WTC11 (cell line): ENCODE data around the gene TIMM50. TPM values are rescaled to one million over a fixed set of nuclear protein-coding genes. Genes with fewer than 3 reads are reported as not detected.

Experiments used
- ATAC-seq: fragments of 200-7000 bp; cut with Tn5 transposase; 2 replicates; pipeline ENCODE4 v1.10.0; 2021; ENCODE audit warnings: mild to moderate bottlenecking, moderate library complexity
- CTCF ChIA-PET: fragments of 300-600 bp; sonication (Branson Sonifier 250); formaldehyde crosslinking; loops from one replicate; lab custom pipeline; 2021; ENCODE audit warnings: antibody characterized with exemption; lab: Charles Lee
- POLR2A ChIA-PET: fragments of 350-600 bp; sonication (Branson Sonifier 250); formaldehyde crosslinking; loops from one replicate; lab custom pipeline; 2021; ENCODE audit warnings: antibody characterized with exemption; lab: Charles Lee
- DNase-seq: peaks from one replicate; pipeline ENCODE4 v3.0.0; 2021; ENCODE audit warnings: low spot score
- H3K27ac Mint-ChIP-seq: 2 replicates; pipeline ENCODE4 v1.8.0; 2021; ENCODE audit warnings: mixed read lengths
- H3K27me3 Mint-ChIP-seq: 2 replicates; pipeline ENCODE4 v1.8.0; 2021; ENCODE audit warnings: low read depth, mild to moderate bottlenecking, moderate library complexity, mixed read lengths
- H3K36me3 Mint-ChIP-seq: 2 replicates; pipeline ENCODE4 v1.8.0; 2021; ENCODE audit warnings: mixed read lengths
- H3K4me1 Mint-ChIP-seq: 2 replicates; pipeline ENCODE4 v1.8.0; 2022; ENCODE audit warnings: mixed read lengths
- H3K4me3 Mint-ChIP-seq: 2 replicates; pipeline ENCODE4 v1.8.0; 2021; ENCODE audit warnings: mild to moderate bottlenecking, moderate library complexity, mixed read lengths
- H3K9me3 Mint-ChIP-seq: 2 replicates; pipeline ENCODE4 v1.8.0; 2021; ENCODE audit warnings: mixed read lengths
- E2F4 ChIP-seq: sonication (generic); formaldehyde crosslinking; IDR thresholded peaks from 2 replicates; pipeline ENCODE4 v1.8.1; 2022; ENCODE audit warnings: low read depth, mild to moderate bottlenecking, moderate library complexity, missing genetic modification reagents, borderline replicate concordance
- ETV6 ChIP-seq: sonication (generic); formaldehyde crosslinking; IDR thresholded peaks from 2 replicates; pipeline ENCODE4 v1.8.1; 2022; ENCODE audit warnings: mild to moderate bottlenecking, missing genetic modification reagents
- HMGXB4 ChIP-seq: sonication (generic); formaldehyde crosslinking; IDR thresholded peaks from 2 replicates; pipeline ENCODE4 v1.8.1; 2023; ENCODE audit warnings: mild to moderate bottlenecking, moderate library complexity, missing genetic modification reagents
- KAT7 ChIP-seq: sonication (generic); formaldehyde crosslinking; IDR thresholded peaks from 2 replicates; pipeline ENCODE4 v1.8.1; 2023; ENCODE audit warnings: missing genetic modification reagents, mild to moderate bottlenecking, borderline replicate concordance
- NR3C1 ChIP-seq: sonication (generic); formaldehyde crosslinking; conservative IDR thresholded peaks from 2 replicates; pipeline ENCODE4 v1.8.1; 2023; ENCODE audit warnings: low read depth, mild to moderate bottlenecking, missing genetic modification reagents
- PRRX2 ChIP-seq: fragments of 250-450 bp; sonication (Bioruptor Pico); IDR thresholded peaks from 2 replicates; pipeline ENCODE4 v1.8.0; 2021; ENCODE audit warnings: mild to moderate bottlenecking
- RORB ChIP-seq: fragments of 250-450 bp; sonication (Bioruptor Pico); IDR thresholded peaks from 2 replicates; pipeline ENCODE4 v1.9.0; 2021; ENCODE audit warnings: mild to moderate bottlenecking
- SMAD4 ChIP-seq: sonication (generic); formaldehyde crosslinking; IDR thresholded peaks from 2 replicates; pipeline ENCODE4 v1.8.0; 2022; ENCODE audit warnings: mild to moderate bottlenecking, missing genetic modification reagents
- ZBTB43 ChIP-seq: sonication (generic); formaldehyde crosslinking; IDR thresholded peaks from 2 replicates; pipeline ENCODE4 v1.8.1; 2023; ENCODE audit warnings: mild to moderate bottlenecking, missing genetic modification reagents
- ZNF121 ChIP-seq: sonication (generic); formaldehyde crosslinking; IDR thresholded peaks from 2 replicates; pipeline ENCODE4 v1.8.0; 2023; ENCODE audit warnings: missing genetic modification reagents
- ZNF423 ChIP-seq: fragments of 250-450 bp; sonication (Bioruptor Pico); IDR thresholded peaks from 2 replicates; pipeline ENCODE4 v2.1.2; 2022; ENCODE audit warnings: mild to moderate bottlenecking, moderate library complexity
- total RNA-seq: library from RNA; stranded (reverse); gene quantifications from 3 replicates; pipeline ENCODE4 v1.2.3, GENCODE V29; 2021
- TF ChIP-seq, protein P1 (sequence below): sonication (generic); formaldehyde crosslinking; IDR thresholded peaks from 2 replicates; pipeline ENCODE4 v1.8.0; 2022; ENCODE audit warnings: mild to moderate bottlenecking, missing genetic modification reagents
- TF ChIP-seq, protein P2 (sequence below): fragments of 200-600 bp; IDR thresholded peaks from 2 replicates; pipeline ENCODE4 v1.8.0; 2022; ENCODE audit warnings: antibody characterized with exemption
- TF ChIP-seq, protein P3 (sequence below): sonication (generic); formaldehyde crosslinking; IDR thresholded peaks from 2 replicates; pipeline ENCODE4 v1.8.0; 2022; ENCODE audit warnings: mild to moderate bottlenecking, missing genetic modification reagents
- TF ChIP-seq, protein P4 (sequence below): fragments of 250-450 bp; sonication (Bioruptor Pico); IDR thresholded peaks from 2 replicates; pipeline ENCODE4 v2.1.2; 2022; ENCODE audit warnings: mild to moderate bottlenecking, moderate library complexity
- TF ChIP-seq, protein P5 (sequence below): sonication (generic); formaldehyde crosslinking; IDR thresholded peaks from 2 replicates; pipeline ENCODE4 v1.8.0; 2022; ENCODE audit warnings: missing genetic modification reagents
- TF ChIP-seq, protein P6 (sequence below): fragments of 250-450 bp; sonication (Bioruptor Pico); IDR thresholded peaks from 2 replicates; pipeline ENCODE4 v1.9.0; 2021; ENCODE audit warnings: mild to moderate bottlenecking

TIMM50 gene
- total RNA-seq, 1 experiment from 2014 or later = 154 TPM

GRCh38 chr19:39502640-39503417 lies 22.2 kb downstream of the TIMM50 start:
- H3K36me3 Mint-ChIP-seq = peaks cover 13% of the 10 kb centered on the region
- H3K27ac Mint-ChIP-seq = no peak overlapping the region
- peaks cover 95% of the 10 kb centered on the region for H3K27me3 Mint-ChIP-seq
- ChIA-PET POLR2A (interaction anchor here (1.0 kb wide), 1 partner anchor 29 kb away, joined by 3 read pairs; no protein-coding TSS in a partner anchor), CTCF (interaction anchor here (0.5 to 1.8 kb wide), 20 partner anchors 9 to 169 kb away, joined by 3 to 19 read pairs (median 5); partner anchors contain the start of genes EID2, EID2B, RPS16 and SELENOV)
- H3K9me3 Mint-ChIP-seq = no peaks in the 10 kb centered on the region
- peak; percentile 80 for DNase-seq
- ATAC-seq = peak; percentile 8
- H3K4me1 Mint-ChIP-seq = peaks cover 17% of the 10 kb centered on the region
- no peak overlapping the region for H3K4me3 Mint-ChIP-seq
- TF ChIP-seq NR3C1 = peak; percentile 96
- TF ChIP-seq RORB = no peak
- peak; percentile 95 for TF ChIP-seq ZNF121 (CRISPR knock-in tag)
- TF ChIP-seq, protein P1, sequence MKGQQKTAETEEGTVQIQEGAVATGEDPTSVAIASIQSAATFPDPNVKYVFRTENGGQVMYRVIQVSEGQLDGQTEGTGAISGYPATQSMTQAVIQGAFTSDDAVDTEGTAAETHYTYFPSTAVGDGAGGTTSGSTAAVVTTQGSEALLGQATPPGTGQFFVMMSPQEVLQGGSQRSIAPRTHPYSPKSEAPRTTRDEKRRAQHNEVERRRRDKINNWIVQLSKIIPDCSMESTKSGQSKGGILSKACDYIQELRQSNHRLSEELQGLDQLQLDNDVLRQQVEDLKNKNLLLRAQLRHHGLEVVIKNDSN (CRISPR knock-in tag) = peak; percentile 77
- TF ChIP-seq ZNF423 (CRISPR knock-in tag) = no peak
- TF ChIP-seq, protein P2, sequence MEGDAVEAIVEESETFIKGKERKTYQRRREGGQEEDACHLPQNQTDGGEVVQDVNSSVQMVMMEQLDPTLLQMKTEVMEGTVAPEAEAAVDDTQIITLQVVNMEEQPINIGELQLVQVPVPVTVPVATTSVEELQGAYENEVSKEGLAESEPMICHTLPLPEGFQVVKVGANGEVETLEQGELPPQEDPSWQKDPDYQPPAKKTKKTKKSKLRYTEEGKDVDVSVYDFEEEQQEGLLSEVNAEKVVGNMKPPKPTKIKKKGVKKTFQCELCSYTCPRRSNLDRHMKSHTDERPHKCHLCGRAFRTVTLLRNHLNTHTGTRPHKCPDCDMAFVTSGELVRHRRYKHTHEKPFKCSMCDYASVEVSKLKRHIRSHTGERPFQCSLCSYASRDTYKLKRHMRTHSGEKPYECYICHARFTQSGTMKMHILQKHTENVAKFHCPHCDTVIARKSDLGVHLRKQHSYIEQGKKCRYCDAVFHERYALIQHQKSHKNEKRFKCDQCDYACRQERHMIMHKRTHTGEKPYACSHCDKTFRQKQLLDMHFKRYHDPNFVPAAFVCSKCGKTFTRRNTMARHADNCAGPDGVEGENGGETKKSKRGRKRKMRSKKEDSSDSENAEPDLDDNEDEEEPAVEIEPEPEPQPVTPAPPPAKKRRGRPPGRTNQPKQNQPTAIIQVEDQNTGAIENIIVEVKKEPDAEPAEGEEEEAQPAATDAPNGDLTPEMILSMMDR = peak; percentile 100
- TF ChIP-seq, protein P3, sequence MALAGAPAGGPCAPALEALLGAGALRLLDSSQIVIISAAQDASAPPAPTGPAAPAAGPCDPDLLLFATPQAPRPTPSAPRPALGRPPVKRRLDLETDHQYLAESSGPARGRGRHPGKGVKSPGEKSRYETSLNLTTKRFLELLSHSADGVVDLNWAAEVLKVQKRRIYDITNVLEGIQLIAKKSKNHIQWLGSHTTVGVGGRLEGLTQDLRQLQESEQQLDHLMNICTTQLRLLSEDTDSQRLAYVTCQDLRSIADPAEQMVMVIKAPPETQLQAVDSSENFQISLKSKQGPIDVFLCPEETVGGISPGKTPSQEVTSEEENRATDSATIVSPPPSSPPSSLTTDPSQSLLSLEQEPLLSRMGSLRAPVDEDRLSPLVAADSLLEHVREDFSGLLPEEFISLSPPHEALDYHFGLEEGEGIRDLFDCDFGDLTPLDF (CRISPR knock-in tag) = peak; percentile 98
- TF ChIP-seq, protein P4, sequence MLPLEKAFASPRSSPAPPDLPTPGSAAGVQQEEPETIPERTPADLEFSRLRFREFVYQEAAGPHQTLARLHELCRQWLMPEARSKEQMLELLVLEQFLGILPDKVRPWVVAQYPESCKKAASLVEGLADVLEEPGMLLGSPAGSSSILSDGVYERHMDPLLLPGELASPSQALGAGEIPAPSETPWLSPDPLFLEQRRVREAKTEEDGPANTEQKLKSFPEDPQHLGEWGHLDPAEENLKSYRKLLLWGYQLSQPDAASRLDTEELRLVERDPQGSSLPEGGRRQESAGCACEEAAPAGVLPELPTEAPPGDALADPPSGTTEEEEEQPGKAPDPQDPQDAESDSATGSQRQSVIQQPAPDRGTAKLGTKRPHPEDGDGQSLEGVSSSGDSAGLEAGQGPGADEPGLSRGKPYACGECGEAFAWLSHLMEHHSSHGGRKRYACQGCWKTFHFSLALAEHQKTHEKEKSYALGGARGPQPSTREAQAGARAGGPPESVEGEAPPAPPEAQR (CRISPR knock-in tag) = no peak
- peak; percentile 100 for TF ChIP-seq ETV6
- TF ChIP-seq, protein P5, sequence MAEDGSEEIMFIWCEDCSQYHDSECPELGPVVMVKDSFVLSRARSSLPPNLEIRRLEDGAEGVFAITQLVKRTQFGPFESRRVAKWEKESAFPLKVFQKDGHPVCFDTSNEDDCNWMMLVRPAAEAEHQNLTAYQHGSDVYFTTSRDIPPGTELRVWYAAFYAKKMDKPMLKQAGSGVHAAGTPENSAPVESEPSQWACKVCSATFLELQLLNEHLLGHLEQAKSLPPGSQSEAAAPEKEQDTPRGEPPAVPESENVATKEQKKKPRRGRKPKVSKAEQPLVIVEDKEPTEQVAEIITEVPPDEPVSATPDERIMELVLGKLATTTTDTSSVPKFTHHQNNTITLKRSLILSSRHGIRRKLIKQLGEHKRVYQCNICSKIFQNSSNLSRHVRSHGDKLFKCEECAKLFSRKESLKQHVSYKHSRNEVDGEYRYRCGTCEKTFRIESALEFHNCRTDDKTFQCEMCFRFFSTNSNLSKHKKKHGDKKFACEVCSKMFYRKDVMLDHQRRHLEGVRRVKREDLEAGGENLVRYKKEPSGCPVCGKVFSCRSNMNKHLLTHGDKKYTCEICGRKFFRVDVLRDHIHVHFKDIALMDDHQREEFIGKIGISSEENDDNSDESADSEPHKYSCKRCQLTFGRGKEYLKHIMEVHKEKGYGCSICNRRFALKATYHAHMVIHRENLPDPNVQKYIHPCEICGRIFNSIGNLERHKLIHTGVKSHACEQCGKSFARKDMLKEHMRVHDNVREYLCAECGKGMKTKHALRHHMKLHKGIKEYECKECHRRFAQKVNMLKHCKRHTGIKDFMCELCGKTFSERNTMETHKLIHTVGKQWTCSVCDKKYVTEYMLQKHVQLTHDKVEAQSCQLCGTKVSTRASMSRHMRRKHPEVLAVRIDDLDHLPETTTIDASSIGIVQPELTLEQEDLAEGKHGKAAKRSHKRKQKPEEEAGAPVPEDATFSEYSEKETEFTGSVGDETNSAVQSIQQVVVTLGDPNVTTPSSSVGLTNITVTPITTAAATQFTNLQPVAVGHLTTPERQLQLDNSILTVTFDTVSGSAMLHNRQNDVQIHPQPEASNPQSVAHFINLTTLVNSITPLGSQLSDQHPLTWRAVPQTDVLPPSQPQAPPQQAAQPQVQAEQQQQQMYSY (CRISPR knock-in tag) = peak; percentile 89
- peak; percentile 96 for TF ChIP-seq E2F4 (CRISPR knock-in tag)
- TF ChIP-seq KAT7 (CRISPR knock-in tag) = peak; percentile 99; the same call in 1 of the 2 replicates
- peak; percentile 99 for TF ChIP-seq ZBTB43 (CRISPR knock-in tag)
- TF ChIP-seq SMAD4 (CRISPR knock-in tag) = peak; percentile 96
- peak; percentile 94 for TF ChIP-seq HMGXB4 (CRISPR knock-in tag)
- TF ChIP-seq, protein P6, sequence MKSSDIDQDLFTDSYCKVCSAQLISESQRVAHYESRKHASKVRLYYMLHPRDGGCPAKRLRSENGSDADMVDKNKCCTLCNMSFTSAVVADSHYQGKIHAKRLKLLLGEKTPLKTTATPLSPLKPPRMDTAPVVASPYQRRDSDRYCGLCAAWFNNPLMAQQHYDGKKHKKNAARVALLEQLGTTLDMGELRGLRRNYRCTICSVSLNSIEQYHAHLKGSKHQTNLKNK (CRISPR knock-in tag) = no peak
- no peak for TF ChIP-seq PRRX2 (CRISPR knock-in tag)
